PC-9 (cell line): Measurements from ENCODE around the gene RHO.

ENCODE experiments used
- EZH2 ChIP-seq: fragments of 200-600 bp; sonication (generic); IDR thresholded peaks from 2 replicates; pipeline ENCODE4 v1.8.0; 2017; ENCODE audit warnings: antibody characterized with exemption, low read depth
- TF ChIP-seq, protein P1 (sequence below): fragments of 200-600 bp; sonication (generic); conservative IDR thresholded peaks from 2 replicates; pipeline ENCODE4 v1.6.1; 2017; ENCODE audit warnings: mixed run types, antibody characterized with exemption, mild to moderate bottlenecking, moderate library complexity

GRCh38 chr3:129556358-129556695 is 27.9 kb downstream of the RHO start:
- TF ChIP-seq, protein P1, sequence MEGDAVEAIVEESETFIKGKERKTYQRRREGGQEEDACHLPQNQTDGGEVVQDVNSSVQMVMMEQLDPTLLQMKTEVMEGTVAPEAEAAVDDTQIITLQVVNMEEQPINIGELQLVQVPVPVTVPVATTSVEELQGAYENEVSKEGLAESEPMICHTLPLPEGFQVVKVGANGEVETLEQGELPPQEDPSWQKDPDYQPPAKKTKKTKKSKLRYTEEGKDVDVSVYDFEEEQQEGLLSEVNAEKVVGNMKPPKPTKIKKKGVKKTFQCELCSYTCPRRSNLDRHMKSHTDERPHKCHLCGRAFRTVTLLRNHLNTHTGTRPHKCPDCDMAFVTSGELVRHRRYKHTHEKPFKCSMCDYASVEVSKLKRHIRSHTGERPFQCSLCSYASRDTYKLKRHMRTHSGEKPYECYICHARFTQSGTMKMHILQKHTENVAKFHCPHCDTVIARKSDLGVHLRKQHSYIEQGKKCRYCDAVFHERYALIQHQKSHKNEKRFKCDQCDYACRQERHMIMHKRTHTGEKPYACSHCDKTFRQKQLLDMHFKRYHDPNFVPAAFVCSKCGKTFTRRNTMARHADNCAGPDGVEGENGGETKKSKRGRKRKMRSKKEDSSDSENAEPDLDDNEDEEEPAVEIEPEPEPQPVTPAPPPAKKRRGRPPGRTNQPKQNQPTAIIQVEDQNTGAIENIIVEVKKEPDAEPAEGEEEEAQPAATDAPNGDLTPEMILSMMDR, result no peak
- TF ChIP-seq EZH2, result no peak
